Muscle of leg (tissue), 11 donors: ENCODE measurements around the gene PSMD4. TPM values are rescaled to one million over a fixed set of nuclear protein-coding genes. Genes with fewer than 3 reads are reported as not detected.

Source experiments
- DNase-seq: peaks from one replicate; pipeline ENCODE4 v3.0.0; 2013
- H3K27ac ChIP-seq: one replicate; pipeline ENCODE4 v1.5.1; 2013; ENCODE audit warnings: mild to moderate bottlenecking, low read length, control low read depth
- H3K27me3 ChIP-seq: one replicate; pipeline ENCODE4 v1.6.1; 2013; ENCODE audit warnings: low read length; ENCODE audit not compliant: control insufficient read depth, insufficient read depth
- H3K36me3 ChIP-seq: one replicate; pipeline ENCODE4 v1.6.1; 2013; ENCODE audit warnings: low read length; ENCODE audit not compliant: control insufficient read depth, insufficient read depth
- H3K4me1 ChIP-seq: one replicate; pipeline ENCODE4 v1.6.1; 2013; ENCODE audit warnings: low read length; ENCODE audit not compliant: control insufficient read depth, insufficient read depth
- H3K4me3 ChIP-seq: one replicate; pipeline ENCODE4 v1.5.1; 2013; ENCODE audit warnings: low read length, control low read depth
- H3K9me3 ChIP-seq: replicated peaks from 2 replicates; pipeline ENCODE4 v1.6.1; 2013; ENCODE audit warnings: low read depth, low read length; ENCODE audit not compliant: control insufficient read depth
- WGBS: methylation state at CpG from one replicate; pipeline ENCODE4 v1.1.5; 2013; ENCODE audit warnings: missing lambda C conversion rate; ENCODE audit not compliant: insufficient coverage; 5-methylcytosine and 5-hydroxymethylcytosine counted together
- polyA plus RNA-seq, 8 donors: library from polyadenylated mRNA; unstranded; fragments of 120-200 nt; gene quantifications; one replicate each; pipeline versions ENCODE4 v1.2.1 to v1.2.3, GENCODE V29; 2013; ENCODE audit warnings: inconsistent platforms in 1 of 8, low replicate concordance in 1 of 8; ENCODE audit not compliant: insufficient read length in 8 of 8, insufficient read depth in 1 of 8
- total RNA-seq: library from RNA; stranded (reverse); fragments of 120-200 nt; gene quantifications from one replicate; pipeline ENCODE4 v1.2.4, GENCODE V29; 2013

Gene PSMD4
- total and polyA plus RNA-seq, 9 donors, result 122 to 183 (median 128) TPM

DNA sequence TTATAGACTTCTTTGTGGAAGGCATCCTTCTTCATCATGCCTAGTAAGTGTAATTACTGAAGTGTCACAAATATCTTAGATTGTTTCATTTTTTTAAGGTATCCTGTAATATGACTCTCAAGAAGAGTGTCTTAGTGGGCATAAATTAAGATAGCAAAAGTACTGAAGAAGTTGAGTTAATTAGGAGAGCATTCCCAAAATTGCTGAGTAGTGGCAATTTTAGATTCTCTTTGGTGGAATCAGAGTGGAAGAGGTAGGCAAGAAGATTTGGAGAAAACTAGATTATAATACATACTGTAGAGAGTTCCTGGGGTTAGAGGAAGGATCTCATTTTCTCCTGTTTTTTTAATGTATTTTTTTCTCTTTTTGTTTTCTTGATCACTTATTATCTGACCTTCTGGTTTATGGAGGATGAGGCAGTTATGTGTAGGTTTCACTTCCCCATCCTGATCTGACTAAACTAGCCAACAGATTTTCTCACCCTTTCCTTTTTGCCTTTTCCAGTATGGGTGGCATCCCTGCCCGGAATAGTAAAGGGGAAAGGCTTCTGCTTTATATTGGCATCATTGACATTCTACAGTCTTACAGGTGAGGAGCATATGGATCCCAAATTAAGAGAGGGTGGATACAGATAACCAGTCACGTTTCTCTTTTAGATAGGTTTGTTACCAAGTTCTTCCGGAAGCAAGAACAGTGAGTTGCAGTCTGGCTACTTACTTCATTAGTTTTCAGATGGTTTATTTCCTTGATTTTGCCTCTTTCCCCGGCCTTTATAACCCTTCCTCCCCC lies 16.7 kb upstream of the PSMD4 start:
- H3K4me3 ChIP-seq, result no peak overlapping the region
- DNase-seq, result no peak
- H3K4me1 ChIP-seq, result no peaks in the 10 kb centered on the region
- WGBS, result no CpG with 5 or more reads among the region's 4 CpGs
- peaks cover 91% of the 10 kb centered on the region for H3K36me3 ChIP-seq
- no peaks in the 10 kb centered on the region for H3K27me3 ChIP-seq
- H3K9me3 ChIP-seq, result no peaks in the 10 kb centered on the region
- no peak overlapping the region for H3K27ac ChIP-seq

DNA sequence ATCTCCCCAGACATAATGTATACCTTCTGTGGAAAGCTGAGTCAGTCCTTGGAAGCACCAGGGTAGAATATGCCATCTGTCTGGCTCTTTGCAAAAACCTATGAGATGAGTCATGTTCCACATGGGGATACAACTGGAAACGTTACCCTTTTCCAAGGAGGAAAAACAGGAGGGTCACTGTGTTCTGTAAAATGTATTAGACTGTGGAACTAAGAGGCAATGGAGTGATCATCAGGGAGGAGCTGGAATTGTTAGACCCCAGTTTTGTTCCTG lies 16.1 kb upstream of the PSMD4 start:
- Histone ChIP-seq H3K4me1 (no peaks in the 10 kb centered on the region), H3K36me3 (peaks cover 92% of the 10 kb centered on the region), H3K4me3 (no peak overlapping the region), H3K9me3 (no peaks in the 10 kb centered on the region), H3K27ac (no peak overlapping the region), H3K27me3 (no peaks in the 10 kb centered on the region)
- peak; percentile 40 for DNase-seq
- WGBS, result 0% methylated on average over 1 of the region's 1 CpG

DNA sequence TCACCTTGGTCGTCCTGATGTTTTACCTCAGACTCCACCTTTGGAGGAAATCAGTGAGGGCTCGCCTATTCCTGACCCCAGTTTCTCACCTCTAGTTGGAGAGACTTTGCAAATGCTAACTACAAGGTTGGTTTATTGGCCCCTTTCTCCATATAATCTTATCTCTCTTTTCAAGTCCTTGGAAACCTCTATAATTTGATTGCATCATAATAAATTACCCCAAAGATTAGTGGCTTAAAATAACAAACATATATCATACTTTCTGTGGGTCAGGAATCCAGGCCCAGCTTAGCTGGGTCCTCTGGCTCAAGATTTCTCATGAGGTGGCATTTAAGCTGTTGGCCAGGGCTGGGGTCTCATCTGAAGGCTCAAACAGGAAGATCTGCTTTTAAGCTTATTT lies 12.1 kb upstream of the PSMD4 start:
- WGBS, result 90% methylated on average over 2 of the region's 2 CpGs
- Histone ChIP-seq H3K27me3 (no peaks in the 10 kb centered on the region), H3K27ac (no peak overlapping the region), H3K4me3 (no peak overlapping the region), H3K9me3 (no peaks in the 10 kb centered on the region), H3K4me1 (no peaks in the 10 kb centered on the region), H3K36me3 (peaks cover 82% of the 10 kb centered on the region)
- no peak for DNase-seq

DNA sequence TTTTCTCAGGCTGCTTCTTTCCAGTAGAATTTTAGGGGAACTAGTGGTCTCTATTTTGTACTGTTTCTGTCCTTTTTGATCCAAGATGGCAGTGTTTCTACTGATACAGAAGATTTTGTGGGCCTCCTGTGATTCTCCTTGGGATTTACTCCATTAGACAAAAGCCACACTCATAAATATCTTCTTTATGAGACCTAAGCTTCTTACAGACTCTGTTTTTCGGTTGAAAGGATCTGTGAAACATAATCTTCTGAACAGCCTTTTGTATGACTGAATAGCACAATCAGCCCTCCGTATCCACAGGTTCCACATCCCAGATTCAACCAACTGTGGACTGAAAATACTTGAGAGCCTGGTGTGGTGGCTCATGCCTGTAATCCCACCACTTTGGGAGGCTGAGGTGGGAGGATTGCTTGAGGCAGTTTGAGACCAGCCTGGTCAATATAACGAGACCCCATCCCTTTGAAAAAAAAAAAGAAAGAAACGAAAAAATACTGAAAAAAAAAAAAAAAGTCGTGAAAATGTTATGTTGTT lies 10.8 kb upstream of the PSMD4 start:
- Histone ChIP-seq H3K27me3 (no peaks in the 10 kb centered on the region), H3K9me3 (no peaks in the 10 kb centered on the region), H3K36me3 (peaks cover 84% of the 10 kb centered on the region), H3K4me3 (no peak overlapping the region), H3K4me1 (no peaks in the 10 kb centered on the region), H3K27ac (no peak overlapping the region)
- DNase-seq, result no peak
- no CpG with 5 or more reads among the region's 5 CpGs for WGBS

DNA sequence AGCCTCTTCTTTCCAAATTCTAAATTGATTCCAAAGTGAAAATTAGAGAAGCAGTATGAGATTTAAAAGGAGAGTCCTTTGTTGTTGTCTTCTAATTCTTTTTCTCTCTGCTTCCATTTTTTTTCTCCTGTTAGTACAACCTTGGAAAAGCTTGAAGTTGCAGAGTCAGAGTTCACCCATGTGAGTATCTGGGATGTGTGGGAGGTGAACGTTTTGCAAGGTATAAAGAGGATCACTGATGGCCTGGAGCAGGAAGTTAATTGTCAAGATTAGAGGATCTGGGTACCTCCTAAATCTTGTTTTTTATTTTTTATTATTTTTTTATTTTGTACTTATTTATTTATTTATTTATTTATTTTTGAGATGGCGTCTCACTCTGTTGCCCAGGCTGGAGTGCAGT lies 7.7 kb upstream of the PSMD4 start:
- Histone ChIP-seq H3K27ac (no peak overlapping the region), H3K27me3 (no peaks in the 10 kb centered on the region), H3K36me3 (peaks cover 65% of the 10 kb centered on the region), H3K9me3 (no peaks in the 10 kb centered on the region), H3K4me3 (no peak overlapping the region), H3K4me1 (no peaks in the 10 kb centered on the region)
- WGBS, result 100% methylated on average over 1 of the region's 2 CpGs
- no peak for DNase-seq

DNA sequence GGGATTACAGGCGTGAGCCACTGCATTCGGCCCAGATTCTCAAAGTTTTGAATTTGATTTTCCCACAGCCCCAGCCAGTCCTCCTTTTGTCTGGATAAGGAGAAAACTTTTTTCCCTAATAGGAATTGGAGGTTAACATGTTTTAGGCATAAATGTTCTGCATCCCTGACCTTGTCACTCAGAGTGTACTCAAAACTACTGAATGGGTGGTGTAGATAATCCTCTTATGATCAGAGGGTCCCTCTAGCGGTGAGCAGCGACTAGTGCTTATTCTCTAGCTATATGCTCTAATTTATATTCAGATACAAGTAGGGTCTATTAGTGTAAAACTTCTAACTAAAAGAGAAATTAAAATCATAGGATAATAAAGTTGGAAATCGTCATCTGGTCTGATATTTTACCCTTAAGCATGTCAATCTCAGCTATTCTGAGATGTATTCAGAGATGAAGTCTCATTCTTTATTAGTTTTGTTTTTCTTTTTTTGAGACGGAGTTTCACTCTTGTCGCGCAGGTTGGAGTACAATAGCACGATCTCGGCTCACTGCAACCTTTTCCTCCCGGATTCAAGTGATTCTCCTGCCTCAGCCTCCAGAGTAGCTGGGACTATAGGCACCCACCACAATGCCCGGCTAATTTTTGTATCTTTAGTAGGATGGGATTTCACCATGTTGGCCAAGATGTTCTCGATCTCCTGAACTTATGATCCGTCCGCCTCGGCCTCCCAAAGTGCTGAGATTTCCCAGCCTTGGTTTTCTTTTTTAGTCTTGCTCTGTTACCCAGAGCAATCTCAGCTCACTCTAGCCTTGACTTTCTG lies 2.7 kb upstream of the PSMD4 start:
- Histone ChIP-seq H3K36me3 (peaks cover 23% of the 10 kb centered on the region), H3K27ac (no peak overlapping the region), H3K4me3 (no peak overlapping the region), H3K9me3 (no peaks in the 10 kb centered on the region), H3K27me3 (no peaks in the 10 kb centered on the region), H3K4me1 (peaks cover 5% of the 10 kb centered on the region)
- peak; percentile 78 for DNase-seq
- WGBS, result 91% methylated on average over 5 of the region's 16 CpGs

DNA sequence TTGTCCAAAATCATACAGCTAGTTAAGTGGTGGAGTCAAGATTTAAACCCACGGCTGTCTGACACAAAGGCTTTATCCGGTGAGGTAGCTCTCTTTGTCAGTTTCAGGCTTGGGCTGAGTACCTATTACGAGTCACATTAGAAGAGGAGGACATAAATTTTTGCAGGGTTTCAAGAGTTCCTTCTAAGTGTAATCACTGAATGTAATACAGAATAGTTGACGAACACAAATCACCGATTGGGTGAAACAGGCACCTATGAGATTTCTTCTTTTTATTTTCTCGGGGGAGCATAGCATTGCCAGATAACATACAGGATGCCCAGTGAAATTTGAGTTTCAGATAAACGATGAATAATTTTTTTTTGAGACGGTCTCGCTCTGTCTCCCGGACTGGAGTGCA lies 847 bp downstream of the PSMD4 start:
- Histone ChIP-seq H3K27me3 (no peaks in the 10 kb centered on the region), H3K9me3 (no peaks in the 10 kb centered on the region), H3K4me3 (peak overlapping the region; percentile 73), H3K36me3 (no peaks in the 10 kb centered on the region), H3K27ac (peak overlapping the region; percentile 86), H3K4me1 (peaks cover 5% of the 10 kb centered on the region)
- no peak for DNase-seq
- WGBS, result 48% methylated on average over 6 of the region's 10 CpGs

DNA sequence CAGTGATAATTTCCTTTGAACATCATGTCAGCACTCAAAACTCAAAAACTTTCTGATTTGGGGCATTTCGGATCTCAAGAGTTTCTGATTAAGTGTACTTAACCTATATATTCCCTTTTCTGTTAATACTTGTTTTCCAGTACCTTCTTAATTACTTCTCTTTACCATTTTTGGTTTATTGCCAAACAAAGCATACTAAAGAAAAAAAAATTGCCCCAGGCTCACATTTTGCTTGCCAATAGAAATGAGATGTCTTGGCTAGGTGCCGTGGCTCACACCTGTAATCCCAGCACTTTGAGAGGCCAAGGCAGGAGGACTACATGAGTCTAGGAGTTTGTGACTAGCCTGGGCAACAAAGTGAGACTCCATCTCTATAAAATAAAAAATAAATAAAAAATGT lies 4.8 kb downstream of the PSMD4 start:
- 80% methylated on average over 1 of the region's 2 CpGs for WGBS
- DNase-seq, result no peak
- Histone ChIP-seq H3K27me3 (no peaks in the 10 kb centered on the region), H3K4me1 (peaks cover 5% of the 10 kb centered on the region), H3K9me3 (no peaks in the 10 kb centered on the region), H3K4me3 (no peak overlapping the region), H3K27ac (no peak overlapping the region), H3K36me3 (peaks cover 20% of the 10 kb centered on the region)

DNA sequence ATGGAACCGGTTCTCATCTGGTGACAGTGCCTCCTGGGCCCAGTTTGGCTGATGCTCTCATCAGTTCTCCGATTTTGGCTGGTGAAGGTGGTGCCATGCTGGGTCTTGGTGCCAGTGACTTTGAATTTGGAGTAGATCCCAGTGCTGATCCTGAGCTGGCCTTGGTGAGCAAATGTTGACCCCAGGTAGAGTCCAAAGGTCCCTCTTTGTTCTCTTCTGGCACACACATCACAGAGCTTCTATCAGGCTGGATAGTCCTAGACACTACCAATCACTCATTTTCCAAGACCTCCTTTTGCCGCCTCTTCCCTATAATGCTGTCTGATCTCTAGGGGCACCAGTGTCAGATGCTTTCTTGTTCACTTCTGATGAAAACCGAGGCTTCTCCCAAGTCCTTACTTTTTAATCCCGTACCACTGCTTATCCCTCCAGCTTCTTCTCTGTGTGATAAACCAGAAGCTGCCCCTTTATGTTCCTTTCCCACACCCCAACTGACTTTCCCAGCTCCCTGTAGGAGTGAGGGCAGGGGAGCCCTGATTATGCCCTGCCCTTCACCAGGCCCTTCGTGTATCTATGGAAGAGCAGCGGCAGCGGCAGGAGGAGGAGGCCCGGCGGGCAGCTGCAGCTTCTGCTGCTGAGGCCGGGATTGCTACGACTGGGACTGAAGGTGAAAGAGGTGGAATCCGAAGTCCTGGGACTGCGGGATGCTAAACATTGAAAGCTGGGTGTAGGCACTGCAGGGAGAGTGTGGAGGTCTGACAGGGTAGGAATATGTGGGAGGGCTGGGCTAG lies 11.1 kb downstream of the PSMD4 start:
- Histone ChIP-seq H3K9me3 (no peaks in the 10 kb centered on the region), H3K27ac (no peak overlapping the region), H3K27me3 (no peaks in the 10 kb centered on the region), H3K4me1 (no peaks in the 10 kb centered on the region), H3K4me3 (no peak overlapping the region), H3K36me3 (peaks cover 60% of the 10 kb centered on the region)
- WGBS, result 89% methylated on average over 10 of the region's 14 CpGs
- DNase-seq, result no peak

DNA sequence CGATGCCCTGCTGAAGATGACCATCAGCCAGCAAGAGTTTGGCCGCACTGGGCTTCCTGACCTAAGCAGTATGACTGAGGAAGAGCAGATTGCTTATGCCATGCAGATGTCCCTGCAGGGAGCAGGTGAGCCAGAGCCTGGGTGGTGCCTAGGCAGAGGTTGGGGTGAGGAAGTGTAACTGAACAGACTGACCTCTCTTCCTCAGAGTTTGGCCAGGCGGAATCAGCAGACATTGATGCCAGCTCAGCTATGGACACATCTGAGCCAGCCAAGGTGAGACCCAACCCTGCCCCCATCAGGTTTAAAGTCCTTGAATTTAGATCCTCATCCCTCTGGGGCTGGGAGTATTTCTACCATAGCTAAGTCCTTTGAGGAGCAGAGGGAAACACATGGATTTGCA lies 11.8 kb downstream of the PSMD4 start:
- Histone ChIP-seq H3K4me1 (no peaks in the 10 kb centered on the region), H3K9me3 (no peaks in the 10 kb centered on the region), H3K27me3 (no peaks in the 10 kb centered on the region), H3K36me3 (peaks cover 64% of the 10 kb centered on the region), H3K4me3 (no peak overlapping the region), H3K27ac (no peak overlapping the region)
- DNase-seq, result no peak
- 100% methylated on average over 1 of the region's 3 CpGs for WGBS
